ENCODE measurements around the gene UFD1. TPM values are rescaled to one million over a fixed set of nuclear protein-coding genes. Genes with fewer than 3 reads are reported as not detected.

Gene UFD1
- total RNA-seq, 2 donors from 2014 or later, result 76.3 to 79.2 TPM

DNA sequence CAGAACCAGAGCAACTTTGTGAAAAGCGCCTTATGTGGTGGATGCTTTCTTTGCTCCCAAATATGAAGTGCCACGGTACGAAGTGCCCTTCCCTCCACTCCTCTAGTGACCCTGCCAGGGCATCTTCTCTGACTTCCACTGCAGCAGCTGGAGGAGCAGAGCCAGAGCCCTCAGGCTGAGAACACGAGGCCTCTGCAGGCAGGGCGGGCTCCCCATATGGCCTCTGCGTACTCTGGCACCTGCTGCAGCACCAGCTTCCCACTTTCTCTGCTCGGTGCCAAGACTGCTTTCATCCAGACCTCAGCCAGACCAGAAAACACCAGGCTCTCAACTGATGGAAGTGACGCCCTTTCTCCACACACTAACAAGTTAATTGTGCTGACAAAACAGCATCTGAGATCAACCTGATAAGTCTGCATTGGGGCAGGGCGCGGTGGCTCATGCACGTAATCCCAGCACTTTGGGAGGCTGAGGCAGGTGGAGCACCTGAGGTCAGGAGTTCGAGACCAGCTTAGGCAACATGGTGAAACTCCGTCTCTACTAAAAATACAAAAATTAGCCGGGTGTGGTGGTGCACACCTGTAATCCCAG is 12.8 kb downstream of the UFD1 start:
- Mint-ChIP-seq H3K27ac (peak overlapping the region; percentile 37), H3K4me3 (no peak overlapping the region), H3K27me3 (no peaks in the 10 kb centered on the region), H3K36me3 (ENCODE audit: low read depth) (peaks cover 12% of the 10 kb centered on the region), H3K4me1 (peaks cover 6% of the 10 kb centered on the region)
- H3K9me3 ChIP-seq (ENCODE audit: control insufficient read depth, low read length, poor library complexity, severe bottlenecking), result no peaks in the 10 kb centered on the region
- DNase-seq (no peak), ATAC-seq (no peak)

DNA sequence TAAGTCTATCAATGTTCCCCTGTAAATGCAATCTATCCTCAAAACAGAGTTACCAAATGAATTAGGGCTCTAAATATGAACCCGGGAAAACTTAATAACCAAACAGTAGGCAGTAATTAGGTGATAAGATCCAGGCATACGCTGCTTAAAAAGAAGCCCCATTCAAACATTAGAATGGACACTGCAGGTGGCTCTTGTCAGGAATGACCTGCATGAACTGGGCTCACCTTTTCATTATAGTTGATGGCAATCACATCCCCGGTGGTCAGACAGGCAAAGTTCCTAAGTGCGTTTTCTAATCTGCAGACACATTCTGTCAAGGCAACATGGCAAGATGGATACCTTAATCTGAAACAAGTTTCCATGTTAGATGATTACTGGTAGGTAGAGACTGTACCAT is 14.0 kb downstream of the UFD1 start:
- peaks cover 12% of the 10 kb centered on the region for H3K36me3 Mint-ChIP-seq (ENCODE audit: low read depth)

DNA sequence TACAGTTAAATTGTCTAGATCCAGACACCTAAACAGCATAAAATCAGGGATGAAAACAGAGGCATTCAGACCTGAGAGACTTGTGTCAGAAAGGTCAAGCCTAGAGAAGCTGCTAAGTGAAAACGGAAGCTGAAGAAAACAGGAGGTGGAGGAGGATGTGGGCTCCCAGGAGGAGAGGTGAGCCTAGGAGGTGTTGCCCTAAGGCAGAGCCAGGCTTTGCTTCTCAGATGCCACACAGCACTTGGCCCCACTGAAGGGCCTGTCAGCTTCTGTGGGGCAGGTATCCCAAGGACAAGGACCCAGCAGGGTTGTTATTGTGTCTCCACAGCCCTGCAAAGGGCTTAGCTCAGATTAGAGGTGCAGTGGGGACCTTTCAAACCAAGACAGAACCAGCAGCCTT is 14.4 kb downstream of the UFD1 start:
- H3K27me3 Mint-ChIP-seq, result no peaks in the 10 kb centered on the region
- ATAC-seq (no peak), DNase-seq (no peak)
- H3K9me3 ChIP-seq (ENCODE audit: control insufficient read depth, low read length, poor library complexity, severe bottlenecking), result no peaks in the 10 kb centered on the region
- peaks cover 12% of the 10 kb centered on the region for H3K36me3 Mint-ChIP-seq (ENCODE audit: low read depth)
- no peak overlapping the region for H3K27ac Mint-ChIP-seq
- peaks cover 4% of the 10 kb centered on the region for H3K4me1 Mint-ChIP-seq
- no peak overlapping the region for H3K4me3 Mint-ChIP-seq

More for the DNA sequence above, 14.0 kb downstream of the UFD1 start:
- peaks cover 6% of the 10 kb centered on the region for H3K4me1 Mint-ChIP-seq
- peak overlapping the region; percentile 37 for H3K27ac Mint-ChIP-seq
- H3K9me3 ChIP-seq (ENCODE audit: control insufficient read depth, low read length, poor library complexity, severe bottlenecking), result no peaks in the 10 kb centered on the region
- H3K4me3 Mint-ChIP-seq, result no peak overlapping the region
- no peaks in the 10 kb centered on the region for H3K27me3 Mint-ChIP-seq
- DNase-seq, result no peak
- no peak for ATAC-seq

DNA sequence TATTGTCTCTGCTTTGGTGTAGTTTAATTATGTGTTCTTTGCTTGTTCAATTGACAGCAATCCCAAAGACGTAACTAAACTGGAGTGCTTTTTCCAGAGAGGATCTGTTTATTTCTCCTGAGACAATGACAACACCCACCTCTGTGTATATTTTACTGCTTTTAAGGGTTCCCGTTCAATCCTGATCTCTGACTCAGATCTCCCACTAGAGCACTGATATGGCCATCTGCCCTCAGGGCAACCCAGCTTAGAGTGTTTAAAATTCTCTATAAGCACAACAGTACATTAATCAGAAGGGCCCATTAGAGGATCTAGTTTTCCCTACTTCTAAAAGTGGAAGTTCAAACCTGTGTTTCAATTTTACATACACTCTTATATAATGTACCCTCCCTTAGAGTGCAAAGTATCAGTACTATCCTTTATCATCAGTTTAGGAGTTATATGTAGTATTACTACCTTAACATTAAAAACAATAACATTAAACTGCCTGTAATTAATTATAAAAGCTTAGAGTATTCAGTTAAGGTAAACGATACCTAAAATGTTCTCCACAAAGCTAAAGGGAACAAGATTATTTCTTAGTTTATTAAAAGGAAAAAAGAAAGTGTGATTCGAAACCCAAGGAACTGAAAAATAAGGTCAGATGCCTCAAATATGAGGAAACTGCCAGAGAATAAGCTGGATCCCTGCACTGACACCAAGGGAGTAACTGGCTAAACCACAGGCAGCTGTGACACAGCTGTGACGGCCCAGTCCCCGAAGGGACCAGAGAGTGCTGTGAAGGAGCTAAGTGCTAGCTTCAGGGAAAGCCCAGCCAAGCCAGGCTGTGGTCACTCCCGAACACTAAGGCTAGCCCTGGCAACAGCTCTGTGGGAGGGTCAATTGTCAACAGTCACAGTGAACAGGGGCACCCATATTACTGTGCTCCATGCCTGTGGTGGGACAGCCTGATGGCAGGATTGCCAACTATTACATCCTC is 15.2 kb downstream of the UFD1 start:
- DNase-seq (no peak), ATAC-seq (no peak)
- Mint-ChIP-seq H3K4me3 (no peak overlapping the region), H3K27me3 (no peaks in the 10 kb centered on the region), H3K36me3 (ENCODE audit: low read depth) (peaks cover 8% of the 10 kb centered on the region), H3K27ac (peak overlapping the region; percentile 53), H3K4me1 (no peaks in the 10 kb centered on the region)
- no peaks in the 10 kb centered on the region for H3K9me3 ChIP-seq (ENCODE audit: control insufficient read depth, low read length, poor library complexity, severe bottlenecking)

DNA sequence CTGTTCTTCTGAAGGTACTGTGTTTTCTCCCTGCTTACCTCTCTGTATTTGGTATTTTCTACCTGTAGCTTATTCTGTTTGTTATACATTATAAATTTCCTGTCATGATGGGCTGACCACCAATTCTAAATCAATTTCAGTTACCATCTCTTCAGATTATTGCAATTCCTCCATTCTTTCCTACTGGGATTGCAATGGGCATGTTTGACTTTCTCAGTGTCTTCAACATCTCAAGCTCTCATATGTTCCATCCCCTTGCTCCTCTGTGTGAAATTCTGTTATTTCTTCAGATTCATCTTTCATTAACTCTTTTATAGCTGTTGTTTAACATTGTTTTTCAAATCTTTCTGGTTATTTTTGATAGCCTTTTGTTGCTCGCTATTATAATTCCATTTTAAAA is 16.0 kb downstream of the UFD1 start:
- no peak overlapping the region for H3K27ac Mint-ChIP-seq
- H3K27me3 Mint-ChIP-seq, result no peaks in the 10 kb centered on the region
- H3K9me3 ChIP-seq (ENCODE audit: control insufficient read depth, low read length, poor library complexity, severe bottlenecking), result no peaks in the 10 kb centered on the region
- ATAC-seq, result no peak
- peaks cover 8% of the 10 kb centered on the region for H3K36me3 Mint-ChIP-seq (ENCODE audit: low read depth)
- DNase-seq, result no peak
- H3K4me1 Mint-ChIP-seq, result no peaks in the 10 kb centered on the region
- H3K4me3 Mint-ChIP-seq, result no peak overlapping the region

DNA sequence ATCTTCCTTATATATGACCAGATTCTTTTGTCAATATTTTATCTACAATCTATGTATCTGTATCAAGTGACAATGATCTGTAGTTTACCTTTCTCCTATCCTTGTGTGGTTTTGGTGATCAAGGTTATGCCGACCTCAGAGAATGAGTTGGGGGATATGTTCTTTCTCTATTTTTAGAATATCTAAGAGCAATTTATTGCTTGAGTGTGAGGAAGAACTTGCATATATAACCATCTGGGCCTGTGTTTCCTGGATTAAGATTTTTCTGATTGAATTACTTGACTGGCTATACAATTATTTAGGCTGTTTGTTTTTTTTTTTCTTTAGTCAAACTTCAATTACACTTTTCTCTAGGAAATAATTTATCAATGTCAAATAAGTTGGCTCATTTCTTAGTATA is 17.5 kb downstream of the UFD1 start:
- ATAC-seq, result no peak
- Mint-ChIP-seq H3K4me1 (no peaks in the 10 kb centered on the region), H3K27me3 (no peaks in the 10 kb centered on the region), H3K36me3 (ENCODE audit: low read depth) (peaks cover 8% of the 10 kb centered on the region), H3K27ac (no peak overlapping the region), H3K4me3 (no peak overlapping the region)
- no peaks in the 10 kb centered on the region for H3K9me3 ChIP-seq (ENCODE audit: control insufficient read depth, low read length, poor library complexity, severe bottlenecking)
- DNase-seq, result no peak

DNA sequence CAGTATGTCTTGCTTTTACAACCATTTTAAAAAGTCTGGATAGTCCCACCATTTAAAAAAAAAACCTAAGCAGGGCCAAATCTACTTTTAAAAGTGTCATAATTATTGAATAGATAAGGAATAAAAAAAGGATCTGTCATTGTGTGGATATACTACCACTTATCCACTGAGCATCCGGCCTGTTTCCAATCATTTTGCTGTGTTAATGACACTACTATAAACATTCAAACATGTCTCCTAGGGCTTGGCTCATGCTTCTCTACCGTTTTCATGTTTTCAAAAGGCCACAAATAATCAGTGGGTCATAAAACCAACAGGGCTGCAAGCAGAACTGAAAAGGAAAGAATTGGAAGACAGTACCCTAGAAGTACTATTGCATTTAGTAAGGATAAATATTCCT is 19.0 kb downstream of the UFD1 start:
- ATAC-seq, result no peak
- H3K9me3 ChIP-seq (ENCODE audit: control insufficient read depth, low read length, poor library complexity, severe bottlenecking), result no peaks in the 10 kb centered on the region

DNA sequence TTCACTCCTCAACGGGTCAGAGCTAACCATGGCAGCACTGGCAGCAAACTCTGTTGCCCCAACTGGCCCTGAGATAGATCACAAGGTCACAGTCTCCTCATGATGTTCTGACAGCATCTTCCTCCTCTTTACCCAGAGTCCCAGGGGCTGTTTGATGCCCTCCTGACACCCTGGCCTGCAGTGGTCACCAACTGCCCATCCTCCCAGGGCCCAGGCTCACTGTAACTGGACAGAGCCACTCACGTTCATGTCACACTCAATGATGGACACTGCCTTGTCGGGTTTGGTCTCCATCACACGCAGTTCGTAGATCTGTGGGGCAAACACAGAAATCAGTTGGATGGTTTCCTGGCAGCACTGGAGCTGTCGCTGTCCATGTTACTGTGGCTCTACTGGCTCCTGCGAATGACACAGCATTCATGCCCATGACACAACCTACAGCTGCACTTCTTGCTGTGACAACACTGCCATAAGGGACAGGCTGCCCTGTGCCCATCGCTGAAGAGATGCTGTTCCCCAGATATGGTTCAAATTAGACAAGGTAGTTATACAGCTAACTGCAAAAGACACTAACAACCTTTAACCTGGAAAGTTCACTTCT is 21.1 kb downstream of the UFD1 start:
- no peak overlapping the region for H3K4me3 Mint-ChIP-seq
- no peak for ATAC-seq
- no peaks in the 10 kb centered on the region for H3K9me3 ChIP-seq (ENCODE audit: control insufficient read depth, low read length, poor library complexity, severe bottlenecking)
- no peaks in the 10 kb centered on the region for H3K4me1 Mint-ChIP-seq
- no peak for DNase-seq
- H3K27me3 Mint-ChIP-seq, result no peaks in the 10 kb centered on the region
- no peak overlapping the region for H3K27ac Mint-ChIP-seq
- H3K36me3 Mint-ChIP-seq (ENCODE audit: low read depth), result peaks cover 12% of the 10 kb centered on the region

More for the DNA sequence above, 19.0 kb downstream of the UFD1 start:
- no peaks in the 10 kb centered on the region for H3K27me3 Mint-ChIP-seq
- DNase-seq, result no peak
- no peak overlapping the region for H3K27ac Mint-ChIP-seq
- peaks cover 8% of the 10 kb centered on the region for H3K36me3 Mint-ChIP-seq (ENCODE audit: low read depth)
- no peaks in the 10 kb centered on the region for H3K4me1 Mint-ChIP-seq
- H3K4me3 Mint-ChIP-seq, result no peak overlapping the region

DNA sequence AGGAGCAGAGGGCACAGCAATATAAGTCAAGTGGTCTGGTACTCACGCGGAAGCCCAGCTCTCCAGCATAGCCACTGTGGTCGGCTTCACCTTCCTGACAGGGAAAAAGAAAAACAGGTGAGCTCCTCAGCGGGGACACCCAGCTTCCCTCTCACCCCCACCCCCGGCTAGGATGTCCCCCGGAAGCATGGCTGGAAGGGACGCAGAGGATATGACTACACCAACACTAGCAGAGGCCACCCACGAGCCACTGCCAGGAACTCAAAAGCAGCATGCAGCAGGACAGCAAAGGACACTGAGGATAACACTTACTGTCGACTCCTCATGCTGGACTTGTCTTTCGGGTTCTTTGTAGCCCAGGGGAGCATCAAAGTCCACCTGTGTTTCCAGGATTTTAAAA is 22.5 kb downstream of the UFD1 start:
- H3K36me3 Mint-ChIP-seq (ENCODE audit: low read depth), result peaks cover 11% of the 10 kb centered on the region
- no peaks in the 10 kb centered on the region for H3K27me3 Mint-ChIP-seq
- H3K9me3 ChIP-seq (ENCODE audit: control insufficient read depth, low read length, poor library complexity, severe bottlenecking), result no peaks in the 10 kb centered on the region
- H3K4me3 Mint-ChIP-seq, result no peak overlapping the region
- peaks cover 3% of the 10 kb centered on the region for H3K4me1 Mint-ChIP-seq
- DNase-seq (no peak), ATAC-seq (no peak)
- H3K27ac Mint-ChIP-seq, result no peak overlapping the region

DNA sequence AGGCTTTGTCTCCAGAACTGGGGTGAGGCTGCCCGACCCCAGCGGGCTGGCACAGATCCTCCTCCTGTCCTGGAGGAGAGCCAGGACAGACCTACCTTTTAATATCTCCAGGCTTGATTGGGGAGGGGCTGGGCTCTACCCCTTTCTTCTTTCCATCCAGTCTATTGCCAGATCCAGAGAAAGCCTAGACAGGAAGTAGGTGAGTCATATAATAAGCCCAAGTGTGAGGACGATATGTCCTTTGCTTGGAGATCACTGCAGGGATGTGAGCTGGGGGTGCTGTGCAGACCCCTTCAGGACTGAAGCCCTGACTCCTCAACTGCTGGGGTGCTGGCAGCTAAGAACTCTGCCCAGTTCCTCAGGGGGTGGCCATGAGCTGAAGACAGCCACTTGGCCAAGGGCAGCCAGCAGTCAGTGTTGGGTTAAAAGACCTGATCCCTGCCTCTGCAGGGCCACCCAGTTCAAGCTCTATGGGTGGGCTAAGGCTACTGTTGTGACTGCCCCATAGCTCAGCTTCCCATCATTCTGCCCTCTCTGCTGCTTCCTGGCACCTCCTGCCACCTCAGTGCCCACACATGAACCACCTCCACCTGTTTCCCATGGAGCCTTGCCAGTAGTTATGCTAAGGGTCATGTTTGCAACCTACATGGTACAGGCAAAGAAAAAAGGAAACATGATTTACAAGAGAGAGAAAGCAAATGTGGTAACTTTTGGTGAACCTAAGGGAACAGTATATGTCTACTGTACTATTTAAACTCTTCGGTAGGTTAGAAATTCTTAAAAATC is 23.2 kb downstream of the UFD1 start:
- no peaks in the 10 kb centered on the region for H3K9me3 ChIP-seq (ENCODE audit: control insufficient read depth, low read length, poor library complexity, severe bottlenecking)
- DNase-seq, result no peak
- Mint-ChIP-seq H3K36me3 (ENCODE audit: low read depth) (peaks cover 11% of the 10 kb centered on the region), H3K27ac (peak overlapping the region; percentile 77), H3K4me1 (peaks cover 3% of the 10 kb centered on the region), H3K4me3 (no peak overlapping the region), H3K27me3 (no peaks in the 10 kb centered on the region)
- ATAC-seq, result no peak

DNA sequence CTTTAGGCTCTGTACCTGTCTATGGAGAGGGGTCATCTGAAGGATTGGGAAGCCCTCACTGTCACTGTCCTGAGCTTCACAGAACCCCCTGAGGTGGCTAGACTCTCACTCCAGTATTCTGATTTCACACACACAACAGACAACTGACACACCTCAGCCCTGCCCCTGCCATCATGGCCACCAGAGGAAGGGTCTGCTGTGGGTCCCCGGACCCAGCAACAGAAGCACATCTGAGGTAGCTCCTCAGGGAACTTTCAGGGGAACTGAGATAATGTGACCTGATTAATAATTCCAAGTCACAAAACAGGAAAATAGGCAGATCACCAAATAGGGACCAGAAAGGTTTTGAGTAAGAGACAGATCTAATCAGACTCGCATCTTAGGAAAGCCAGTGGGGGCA is 24.0 kb downstream of the UFD1 start:
- Mint-ChIP-seq H3K4me1 (peaks cover 3% of the 10 kb centered on the region), H3K27ac (peak overlapping the region; percentile 77), H3K27me3 (no peaks in the 10 kb centered on the region), H3K36me3 (ENCODE audit: low read depth) (peaks cover 11% of the 10 kb centered on the region), H3K4me3 (no peak overlapping the region)
- ATAC-seq (no peak), DNase-seq (no peak)
- H3K9me3 ChIP-seq (ENCODE audit: control insufficient read depth, low read length, poor library complexity, severe bottlenecking), result no peaks in the 10 kb centered on the region

DNA sequence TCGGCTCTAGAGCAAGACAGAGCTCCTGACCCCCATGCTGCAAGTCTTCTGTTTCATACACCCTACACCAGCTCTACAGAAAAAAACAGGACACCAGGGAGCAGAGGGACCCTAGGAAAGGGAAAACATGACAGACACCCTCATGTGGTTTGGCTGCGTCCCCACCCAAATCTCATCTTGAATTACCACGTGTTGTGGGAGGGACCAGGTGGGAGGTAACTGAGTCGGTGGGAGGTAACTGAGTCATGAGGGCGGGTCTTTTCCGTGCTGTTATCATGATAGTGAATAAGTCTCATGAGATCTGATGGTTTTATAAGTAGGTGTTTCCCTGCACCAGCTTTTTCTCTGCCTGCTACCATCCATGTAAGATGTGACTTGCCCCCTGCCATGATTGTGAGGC is 24.8 kb downstream of the UFD1 start:
- Mint-ChIP-seq H3K36me3 (ENCODE audit: low read depth) (peaks cover 11% of the 10 kb centered on the region), H3K4me1 (peaks cover 3% of the 10 kb centered on the region), H3K27me3 (no peaks in the 10 kb centered on the region), H3K27ac (no peak overlapping the region), H3K4me3 (no peak overlapping the region)
- ATAC-seq (no peak), DNase-seq (no peak)
- H3K9me3 ChIP-seq (ENCODE audit: control insufficient read depth, low read length, poor library complexity, severe bottlenecking), result no peaks in the 10 kb centered on the region

DNA sequence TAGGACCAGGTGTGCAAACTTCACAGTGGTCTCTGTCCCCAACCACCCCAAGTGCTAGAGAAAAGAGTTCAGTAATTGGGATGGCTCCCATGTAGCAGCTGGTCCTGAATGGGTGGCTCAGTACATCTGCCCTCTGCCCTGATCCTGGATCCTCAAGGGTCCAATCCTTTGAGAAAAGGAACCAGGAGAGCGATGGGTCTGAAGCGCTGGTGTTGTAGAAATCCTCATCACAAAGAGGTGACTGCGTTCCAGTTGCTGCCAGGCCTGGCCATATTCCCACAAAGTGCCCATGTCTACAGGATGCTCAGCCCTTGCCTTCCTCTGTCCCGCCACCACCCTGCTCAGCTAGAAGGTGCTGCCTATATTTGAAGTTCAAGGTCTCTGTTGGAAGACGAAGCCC is 25.3 kb downstream of the UFD1 start:
- ATAC-seq (no peak), DNase-seq (no peak)
- H3K9me3 ChIP-seq (ENCODE audit: control insufficient read depth, low read length, poor library complexity, severe bottlenecking), result no peaks in the 10 kb centered on the region
- H3K4me3 Mint-ChIP-seq, result no peak overlapping the region
- H3K27ac Mint-ChIP-seq, result no peak overlapping the region
- H3K27me3 Mint-ChIP-seq, result no peaks in the 10 kb centered on the region
- peaks cover 11% of the 10 kb centered on the region for H3K36me3 Mint-ChIP-seq (ENCODE audit: low read depth)
- H3K4me1 Mint-ChIP-seq, result peaks cover 3% of the 10 kb centered on the region
